Cortex of kidney (tissue), 1 donor: ENCODE measurements around the gene CACNA1B.
"Not testable (repeated sequence)": the region's sequence is repeated elsewhere in the genome, so short reads cannot be mapped to it uniquely, and the experiment has no call there.

Experiments used
- DNase-seq: peaks from one replicate; lab custom pipeline; 2025; lab: John Stamatoyannopoulos, UW

CACNA1B gene

DNA sequence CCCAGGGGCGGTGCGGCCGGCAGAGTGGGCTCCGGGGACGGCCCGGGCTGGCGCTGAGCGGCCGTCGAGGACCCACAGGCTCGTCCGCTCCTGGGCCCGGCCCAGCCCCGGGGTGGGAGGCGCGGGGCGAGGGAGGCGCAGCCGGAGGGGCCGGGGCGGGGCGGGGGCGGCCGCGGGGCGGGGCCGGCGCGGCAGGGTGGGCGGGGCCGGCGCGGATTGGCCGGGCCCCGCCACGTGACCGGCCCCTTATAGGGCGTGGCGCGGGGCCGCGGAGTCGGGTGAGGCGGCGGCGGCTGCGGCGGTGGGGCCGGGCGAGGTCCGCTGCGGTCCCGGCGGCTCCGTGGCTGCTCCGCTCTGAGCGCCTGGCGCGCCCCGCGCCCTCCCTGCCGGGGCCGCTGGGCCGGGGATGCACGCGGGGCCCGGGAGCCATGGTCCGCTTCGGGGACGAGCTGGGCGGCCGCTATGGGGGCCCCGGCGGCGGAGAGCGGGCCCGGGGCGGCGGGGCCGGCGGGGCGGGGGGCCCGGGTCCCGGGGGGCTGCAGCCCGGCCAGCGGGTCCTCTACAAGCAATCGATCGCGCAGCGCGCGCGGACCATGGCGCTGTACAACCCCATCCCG is at the start of gene CACNA1B:
Gene CACNA1B, plus strand, starts transcription at position 277 of the 617 bp plus-strand sequence. Its CDS starts 152 bp downstream, at position 429.
- not testable (repeated sequence) for DNase-seq

DNA sequence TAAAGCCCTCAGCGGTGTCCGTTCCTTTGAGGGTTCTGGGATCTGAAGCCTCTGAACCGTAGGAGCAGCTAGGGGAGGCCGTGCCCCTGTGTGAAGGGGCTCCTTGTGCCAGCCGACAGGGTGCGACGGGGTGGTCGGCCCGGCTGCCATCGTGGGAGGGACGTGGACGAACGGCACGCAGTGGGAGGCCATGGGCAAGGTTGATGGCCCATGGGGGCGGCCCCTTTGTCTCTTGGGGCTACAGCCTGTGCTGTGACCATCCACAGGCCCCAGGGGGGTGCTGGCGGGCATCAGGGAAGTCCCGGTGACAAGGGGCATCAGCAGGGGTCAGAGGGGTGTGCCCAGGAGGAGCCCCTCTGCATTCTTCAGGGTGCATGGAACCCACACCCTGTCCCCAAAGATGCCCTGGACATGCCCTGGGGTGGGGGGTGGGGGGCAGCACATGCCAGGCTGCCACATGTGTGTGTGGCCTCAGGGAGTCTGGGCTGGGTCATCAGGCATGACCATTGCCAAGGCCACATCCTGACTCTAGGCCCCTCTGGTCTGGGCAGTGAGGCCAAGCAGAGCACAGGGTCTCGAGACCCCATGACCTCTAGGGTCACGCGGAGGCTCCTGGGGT is 49.6 kb upstream of the CACNA1B start:
- no peak for DNase-seq

DNA sequence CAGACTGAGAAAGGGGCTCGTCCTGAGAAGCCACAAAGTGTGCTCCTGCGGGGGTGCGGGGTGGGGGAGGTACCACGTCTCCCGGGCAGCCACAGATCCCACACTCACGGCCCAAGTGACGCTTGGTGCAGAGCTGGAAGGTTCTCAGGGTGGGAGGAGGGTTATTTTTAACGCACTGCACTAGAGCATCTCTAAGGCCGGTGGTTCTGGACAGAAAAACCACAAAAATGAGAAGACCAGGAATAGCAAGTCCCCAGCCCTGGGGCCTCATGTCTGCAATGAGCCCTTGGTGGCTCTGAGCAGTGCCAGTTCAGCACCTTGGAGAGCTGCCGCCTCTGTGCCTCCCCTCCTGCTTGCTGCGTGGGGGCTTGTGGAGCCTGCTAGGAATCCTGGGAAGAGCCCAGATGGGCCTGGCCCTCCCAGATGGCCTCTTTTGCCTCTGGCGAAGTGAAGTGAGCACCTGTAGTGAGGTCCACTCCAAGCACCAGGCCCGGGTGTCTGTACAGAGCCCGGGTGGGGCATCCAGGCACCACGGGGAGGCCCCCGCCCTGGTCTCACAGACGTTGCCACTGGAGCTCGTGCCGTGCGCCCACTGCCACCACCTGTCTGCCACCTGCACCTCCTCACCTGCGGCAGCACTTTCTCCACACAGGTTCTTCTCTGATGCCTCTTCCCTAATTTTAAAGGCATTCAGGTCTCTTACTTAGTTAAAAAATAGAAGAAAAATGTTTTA is 48.9 kb upstream of the CACNA1B start:
- DNase-seq, result no peak

DNA sequence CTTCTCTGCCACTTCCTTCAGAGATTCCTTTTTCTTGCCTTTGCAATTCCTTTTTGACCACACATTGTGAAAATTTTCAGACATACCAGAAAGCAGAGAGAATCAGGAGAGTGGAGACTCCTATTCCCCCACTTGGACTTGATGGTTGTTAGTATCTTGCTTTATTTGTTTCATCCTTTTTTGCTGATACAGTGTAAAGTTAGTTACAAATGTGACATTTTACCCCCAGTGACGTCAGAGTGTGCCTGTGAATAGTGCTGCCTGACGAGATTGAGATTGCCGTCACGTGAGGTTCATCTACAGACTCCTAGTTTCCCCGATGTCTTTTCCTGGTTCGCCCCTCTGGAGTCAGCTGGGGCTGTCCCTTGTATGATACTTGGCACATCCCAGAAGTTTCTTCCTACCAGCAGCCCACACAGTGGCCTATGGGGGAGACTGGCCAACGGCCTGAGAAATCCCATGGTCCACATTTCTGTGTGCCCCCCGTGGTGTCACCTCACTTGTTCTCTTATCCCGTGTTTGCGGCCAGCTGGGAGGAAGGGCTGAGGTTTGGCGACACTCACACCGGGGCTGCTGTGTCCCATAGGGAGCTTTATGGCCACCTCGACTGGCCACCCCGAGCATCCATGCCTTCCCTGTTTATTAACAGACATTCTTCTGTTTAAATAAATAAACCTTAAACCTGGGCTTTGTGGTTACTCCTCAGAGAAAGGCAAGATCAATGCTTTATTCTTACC is 48.2 kb upstream of the CACNA1B start:
- DNase-seq, result no peak

DNA sequence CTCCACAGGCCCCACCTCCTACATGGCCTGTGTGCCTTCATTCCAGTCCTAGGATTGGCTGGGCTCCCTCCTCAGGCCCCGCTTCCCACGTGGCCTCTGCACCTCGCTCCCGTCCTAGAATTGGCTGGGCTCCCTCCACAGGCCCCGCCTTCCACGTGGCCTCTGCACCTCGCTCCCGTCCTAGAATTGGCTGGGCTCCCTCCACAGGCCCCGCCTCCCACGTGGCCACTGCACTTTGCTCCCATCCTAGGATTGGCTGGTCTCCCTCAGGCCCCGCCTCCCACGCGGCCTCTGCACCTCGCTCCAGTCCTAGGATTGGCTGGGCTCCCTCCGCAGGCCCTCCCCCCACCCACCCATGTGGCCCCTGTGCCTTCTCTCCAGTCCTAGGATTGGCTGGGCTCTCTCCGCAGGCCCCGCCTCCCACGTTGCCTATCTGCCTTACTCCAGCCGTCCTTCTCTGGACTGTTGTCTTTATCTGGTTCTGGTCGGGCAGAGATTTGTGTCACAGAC is 45.3 kb upstream of the CACNA1B start:
- DNase-seq, result no peak

DNA sequence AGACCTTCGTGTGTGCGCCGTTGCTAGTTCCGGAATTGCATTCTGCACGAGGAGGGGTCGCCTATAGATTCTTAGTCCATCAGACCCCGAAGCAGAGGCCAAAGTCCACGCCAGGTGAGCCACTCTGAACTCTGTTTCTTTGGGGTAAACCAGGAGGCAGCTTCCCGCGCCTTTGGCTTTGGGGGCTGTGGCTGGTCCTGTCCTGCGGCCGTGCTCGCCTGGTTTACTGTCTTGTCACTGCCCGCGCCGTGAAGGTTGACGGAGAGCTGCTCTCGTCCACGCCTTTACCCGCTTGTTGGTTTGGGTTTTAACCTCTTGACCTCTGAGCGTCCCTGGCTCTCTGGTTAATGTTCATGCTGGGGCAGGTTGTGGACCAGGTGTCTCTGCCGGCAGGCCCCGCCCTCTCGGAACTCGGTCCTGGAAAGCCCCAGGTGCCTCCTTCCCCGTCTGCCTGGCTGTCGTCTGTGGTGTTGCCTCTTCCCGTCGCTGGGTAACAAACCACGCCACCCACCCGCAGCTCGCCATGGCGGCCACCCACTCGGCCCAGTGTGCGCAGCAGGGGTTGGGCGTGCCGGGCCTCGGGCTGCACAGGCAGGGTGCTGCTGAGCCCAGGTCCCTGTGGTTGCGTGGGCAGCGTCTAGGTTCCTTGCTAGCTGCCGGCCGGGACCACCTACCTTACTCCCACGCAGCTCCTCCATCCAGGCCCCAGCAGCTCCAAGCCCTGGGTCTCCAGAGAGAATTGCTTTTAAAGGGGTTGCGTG is 44.6 kb upstream of the CACNA1B start:
- no peak for DNase-seq

DNA sequence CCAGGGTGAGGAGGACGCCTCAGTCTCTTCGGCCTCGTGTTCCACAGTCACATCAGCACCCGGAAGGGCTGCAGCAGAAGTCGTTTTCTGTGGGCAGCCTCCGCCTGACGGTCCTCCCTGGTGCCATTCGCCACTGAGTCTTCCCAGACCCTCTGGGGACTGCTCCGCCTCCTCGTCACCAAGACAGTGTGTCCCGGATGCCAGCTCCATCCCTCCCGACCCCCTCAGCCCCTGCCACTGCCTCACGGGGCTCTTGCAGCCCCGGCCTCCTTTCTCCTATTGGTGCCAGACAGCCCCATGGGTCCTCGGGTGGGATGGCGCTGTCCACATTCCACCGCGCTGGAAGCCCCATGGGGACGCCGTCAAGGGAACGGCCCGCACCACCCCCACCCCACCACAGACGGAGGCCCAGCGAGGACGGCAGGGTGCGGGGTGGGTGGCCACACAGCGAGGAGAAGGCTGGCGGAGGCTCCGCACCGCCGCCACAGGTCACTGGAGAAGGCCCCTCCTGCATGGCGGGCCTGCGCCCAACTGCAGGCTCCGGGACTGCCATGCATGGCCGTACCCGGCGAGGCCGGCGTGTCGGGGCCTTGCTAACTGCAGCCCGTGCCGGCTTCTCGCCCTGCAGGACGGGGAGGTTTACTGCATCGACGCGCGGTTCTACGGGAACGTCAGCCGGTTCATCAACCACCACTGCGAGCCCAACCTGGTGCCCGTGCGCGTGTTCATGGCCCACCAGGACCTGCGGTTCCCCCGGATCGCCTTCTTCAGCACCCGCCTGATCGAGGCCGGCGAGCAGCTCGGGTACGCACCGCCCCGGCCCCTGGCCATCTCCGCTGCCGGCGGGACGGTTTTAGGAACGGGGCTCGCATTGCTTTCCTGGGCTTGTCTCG is 43.6 kb upstream of the CACNA1B start:
- DNase-seq, result no peak

DNA sequence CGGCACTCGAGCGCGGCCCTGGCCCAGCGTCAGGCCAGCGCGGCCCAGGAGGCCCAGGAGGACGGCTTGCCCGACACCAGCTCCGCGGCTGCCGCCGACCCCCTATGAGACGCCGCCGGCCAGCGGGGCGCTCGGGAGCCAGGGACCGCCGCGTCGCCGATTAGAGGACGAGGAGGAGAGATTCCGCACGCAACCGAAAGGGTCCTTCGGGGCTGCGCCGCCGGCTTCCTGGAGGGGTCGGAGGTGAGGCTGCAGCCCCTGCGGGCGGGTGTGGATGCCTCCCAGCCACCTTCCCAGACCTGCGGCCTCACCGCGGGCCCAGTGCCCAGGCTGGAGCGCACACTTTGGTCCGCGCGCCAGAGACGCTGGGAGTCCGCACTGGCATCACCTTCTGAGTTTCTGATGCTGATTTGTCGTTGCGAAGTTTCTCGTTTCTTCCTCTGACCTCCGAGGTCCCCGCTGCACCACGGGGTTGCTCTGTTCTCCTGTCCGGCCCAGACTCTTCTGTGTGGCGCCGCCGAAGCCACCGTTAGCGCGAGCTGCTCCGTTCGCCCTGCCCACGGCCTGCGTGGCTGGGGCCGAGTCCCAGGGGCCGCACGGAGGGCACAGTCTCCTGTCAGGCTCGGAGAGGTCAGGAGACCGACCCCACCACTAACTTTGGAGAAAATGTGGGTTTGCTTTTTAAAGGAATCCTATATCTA is 42.6 kb upstream of the CACNA1B start:
- DNase-seq, result no peak

DNA sequence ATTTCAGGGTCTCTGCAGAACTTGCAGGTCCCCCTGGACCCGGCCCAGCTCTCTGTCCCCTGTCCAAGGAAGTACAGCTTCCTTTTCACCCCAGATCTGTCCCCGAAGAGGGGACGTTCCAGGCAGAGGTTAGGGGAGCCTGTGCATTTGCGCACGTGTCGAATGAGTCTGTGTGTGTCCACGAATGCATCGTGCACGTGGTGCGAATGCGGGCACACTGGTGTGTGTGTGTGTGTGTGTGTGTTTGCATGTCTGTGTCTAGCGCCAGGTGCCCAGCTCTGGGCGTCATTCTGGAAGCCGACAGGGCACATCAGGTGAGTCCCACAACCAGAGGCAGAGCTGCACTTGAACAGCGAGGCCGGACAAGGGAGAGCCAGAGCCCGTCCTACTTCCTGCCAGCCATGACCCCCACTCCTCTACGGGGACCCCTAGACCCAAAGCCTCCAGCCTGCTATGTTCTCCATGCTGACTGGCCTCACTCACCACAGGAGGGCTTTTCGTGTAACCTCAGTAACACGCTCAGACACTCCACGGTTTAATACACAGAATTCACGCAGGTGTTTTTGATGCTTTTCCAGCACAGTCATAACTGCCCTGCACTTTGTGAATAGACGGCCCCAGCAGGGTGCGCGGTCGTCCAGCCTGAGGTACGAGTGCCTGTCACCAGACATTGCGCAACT is 41.3 kb upstream of the CACNA1B start:
- no peak for DNase-seq

DNA sequence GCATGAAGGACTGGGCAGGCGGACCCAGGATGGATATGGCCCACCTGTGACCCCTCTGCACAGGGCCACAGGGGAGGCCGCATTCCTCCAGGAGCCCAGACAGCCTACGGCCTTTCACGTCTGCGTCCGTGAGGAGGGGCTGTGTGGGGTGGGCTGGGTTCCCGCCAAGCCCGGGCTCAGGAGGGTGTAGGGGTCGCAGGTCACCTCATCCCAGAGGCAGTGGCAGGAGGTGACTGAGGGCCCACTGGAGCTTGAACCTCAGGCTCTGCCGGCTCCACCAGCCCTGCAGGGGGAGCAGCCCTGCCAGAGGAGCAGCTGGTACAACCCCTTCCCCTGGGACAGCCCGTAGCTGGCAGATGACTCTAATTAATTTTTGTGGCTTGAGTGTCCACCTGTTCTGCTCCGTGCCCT is 40.7 kb upstream of the CACNA1B start:
- no peak for DNase-seq

DNA sequence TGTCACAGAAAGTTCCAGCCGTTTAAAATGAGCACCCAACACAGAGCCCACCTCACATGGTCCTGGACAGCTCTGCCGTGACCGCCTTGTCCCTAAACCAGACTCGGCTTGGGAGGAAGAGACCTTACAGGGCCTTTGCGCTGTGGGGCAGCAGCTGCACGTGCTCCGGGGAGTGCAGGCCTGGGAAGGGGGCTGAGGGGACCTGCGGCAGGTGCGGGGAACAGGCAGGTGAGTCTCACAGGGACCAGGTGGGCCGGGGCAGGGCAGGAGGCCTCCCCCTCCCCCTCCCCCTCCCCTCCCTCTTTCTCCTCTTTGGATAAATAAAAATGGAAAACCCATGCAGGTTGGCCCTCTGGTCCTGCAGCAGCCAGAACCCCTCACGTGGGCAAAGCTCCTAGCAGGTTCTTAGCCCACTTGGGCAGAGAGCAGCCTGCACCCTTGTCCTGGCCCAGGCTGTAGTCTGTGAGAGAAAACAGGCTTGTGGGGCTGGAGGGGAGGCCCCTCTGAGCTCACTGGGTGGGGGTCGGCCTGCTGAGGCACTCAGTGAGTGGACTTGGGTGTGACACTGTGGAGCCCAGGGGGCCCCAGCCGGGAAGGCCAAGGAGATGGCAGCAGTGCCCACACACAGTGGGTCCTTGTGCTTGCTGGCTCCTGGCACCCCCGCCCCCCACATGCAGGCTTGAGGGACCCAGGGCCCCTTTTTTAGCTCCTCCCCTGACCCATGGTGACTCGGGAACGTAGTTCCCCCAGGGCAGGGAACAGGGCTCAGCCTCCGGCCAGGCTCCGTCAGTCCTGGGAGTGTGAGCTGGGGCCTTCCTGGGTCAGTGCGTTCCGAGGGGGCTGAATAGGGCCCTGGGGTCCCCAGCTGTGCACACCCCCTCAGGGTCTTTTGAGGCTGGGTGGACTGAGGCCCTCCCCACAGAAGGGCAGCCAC is 40.0 kb upstream of the CACNA1B start:
- no peak for DNase-seq

DNA sequence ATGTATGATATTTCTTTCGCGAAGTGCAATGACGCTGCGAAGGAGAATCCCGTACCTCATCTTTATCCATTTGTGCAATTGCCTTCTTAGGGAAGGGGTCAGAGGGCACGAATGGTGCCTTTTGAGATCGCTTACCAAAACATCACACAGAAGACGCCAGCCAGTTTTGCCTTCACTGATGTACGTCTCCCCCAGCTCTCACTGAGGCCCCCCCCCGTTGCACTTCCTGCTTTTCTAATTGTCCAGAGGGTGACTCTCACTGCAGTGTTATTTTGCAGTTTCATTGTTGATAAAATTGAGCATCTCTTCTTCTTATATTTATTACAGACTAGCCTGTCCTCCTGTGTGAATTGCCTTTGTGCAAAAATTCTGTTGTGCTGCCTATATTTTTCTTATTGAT is 39.0 kb upstream of the CACNA1B start:
- DNase-seq, result no peak

DNA sequence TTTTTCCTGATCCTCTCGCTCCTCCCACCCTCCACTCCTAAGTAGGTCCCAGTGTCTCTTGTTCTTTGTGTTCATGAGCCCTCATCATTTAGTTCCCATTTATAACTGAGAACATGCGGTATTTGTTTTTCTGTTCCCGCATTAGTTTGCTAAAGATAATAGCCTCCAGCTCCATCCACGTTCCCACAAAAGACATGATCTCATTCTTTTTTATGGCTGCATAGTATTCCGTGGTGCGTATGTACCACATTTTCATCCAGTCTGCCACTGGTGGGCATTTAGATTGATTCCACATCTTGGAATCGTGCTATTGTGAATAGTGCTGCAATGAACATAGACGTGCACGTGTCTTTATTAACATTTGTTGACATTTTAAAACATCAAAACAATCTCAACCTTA is 34.2 kb upstream of the CACNA1B start:
- no peak for DNase-seq

DNA sequence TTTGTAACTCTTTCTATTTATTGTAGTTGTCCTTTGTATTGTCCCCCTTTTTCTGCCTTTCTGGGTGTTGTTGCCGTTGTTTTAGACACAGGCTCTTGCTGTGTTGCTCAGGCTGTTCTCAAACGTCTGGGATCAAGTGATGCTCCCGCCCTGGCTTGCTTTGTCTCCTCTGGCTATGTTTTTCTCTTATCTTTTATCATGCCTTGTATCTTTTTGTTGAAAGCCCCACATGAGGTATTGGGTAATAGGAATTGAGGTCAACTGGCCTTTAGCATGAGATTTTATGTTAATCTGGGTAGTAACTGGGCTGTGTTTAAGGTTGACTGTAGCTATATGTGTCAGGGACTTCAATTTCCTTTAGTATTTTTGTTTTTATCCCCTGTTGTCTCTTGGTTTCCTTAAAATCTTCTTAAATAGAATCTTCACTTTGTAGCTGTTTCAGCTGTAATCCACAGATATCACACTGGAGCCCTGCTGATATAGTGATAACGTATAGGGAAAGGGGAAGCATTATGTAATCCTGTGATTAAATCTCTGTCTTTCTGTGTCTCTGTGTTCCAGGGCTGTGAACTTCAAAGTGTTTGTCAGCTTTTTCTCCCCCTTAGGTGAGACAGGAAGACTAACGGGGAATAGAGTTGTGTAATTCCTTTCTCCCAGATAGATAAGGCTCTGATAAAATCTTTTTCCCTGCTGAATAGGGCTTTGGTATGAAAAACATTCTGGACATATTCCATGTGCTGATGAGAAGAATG is 25.9 kb upstream of the CACNA1B start:
- DNase-seq, result no peak

DNA sequence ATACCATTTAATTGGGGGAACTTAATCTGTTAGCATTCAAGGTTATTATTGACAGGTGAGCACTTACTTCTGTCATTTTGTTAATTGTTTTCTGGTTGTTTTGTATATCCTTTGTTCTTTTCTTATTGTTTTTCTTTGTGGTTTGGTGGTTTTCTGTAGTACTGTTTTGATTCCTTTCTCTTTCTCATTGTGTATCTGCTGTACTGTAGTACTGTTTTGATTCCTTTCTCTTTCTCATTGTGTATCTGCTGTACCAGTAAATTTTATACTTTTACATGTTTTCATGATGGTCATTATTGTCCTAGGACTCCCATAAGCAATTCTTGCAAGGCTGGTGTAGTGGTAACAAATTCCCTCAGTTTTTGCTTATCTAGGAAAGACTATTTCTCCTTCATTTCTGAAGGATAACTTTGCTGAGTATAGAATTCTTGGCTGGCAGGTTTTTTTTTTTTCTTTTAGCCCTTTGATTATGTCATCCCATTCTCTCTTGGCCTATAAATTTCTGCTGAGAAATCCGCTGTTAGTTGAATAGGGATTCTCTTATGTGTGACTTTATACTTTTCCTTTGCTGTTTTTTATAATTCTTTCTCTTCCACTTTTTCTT is 24.1 kb upstream of the CACNA1B start:
- DNase-seq, result no peak

DNA sequence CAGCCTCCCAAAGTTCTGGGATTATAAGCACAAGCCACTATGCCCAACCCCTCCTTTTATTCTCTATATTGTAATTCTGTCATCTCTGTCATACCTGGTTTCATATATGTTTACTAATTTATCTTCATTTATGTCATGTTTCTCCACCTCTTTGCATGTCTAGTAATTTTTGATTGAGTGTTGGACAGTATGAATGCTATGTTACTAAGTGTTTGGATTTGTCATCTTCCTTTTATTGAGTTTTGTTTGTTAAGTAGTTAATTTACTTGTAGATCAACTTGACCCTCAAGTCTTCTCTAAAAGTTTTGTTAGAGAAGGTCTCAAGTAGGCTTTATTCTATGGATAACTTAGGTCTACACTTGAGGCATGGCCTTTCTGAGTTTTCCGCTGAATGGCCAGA is 17.2 kb upstream of the CACNA1B start:
- no peak for DNase-seq

DNA sequence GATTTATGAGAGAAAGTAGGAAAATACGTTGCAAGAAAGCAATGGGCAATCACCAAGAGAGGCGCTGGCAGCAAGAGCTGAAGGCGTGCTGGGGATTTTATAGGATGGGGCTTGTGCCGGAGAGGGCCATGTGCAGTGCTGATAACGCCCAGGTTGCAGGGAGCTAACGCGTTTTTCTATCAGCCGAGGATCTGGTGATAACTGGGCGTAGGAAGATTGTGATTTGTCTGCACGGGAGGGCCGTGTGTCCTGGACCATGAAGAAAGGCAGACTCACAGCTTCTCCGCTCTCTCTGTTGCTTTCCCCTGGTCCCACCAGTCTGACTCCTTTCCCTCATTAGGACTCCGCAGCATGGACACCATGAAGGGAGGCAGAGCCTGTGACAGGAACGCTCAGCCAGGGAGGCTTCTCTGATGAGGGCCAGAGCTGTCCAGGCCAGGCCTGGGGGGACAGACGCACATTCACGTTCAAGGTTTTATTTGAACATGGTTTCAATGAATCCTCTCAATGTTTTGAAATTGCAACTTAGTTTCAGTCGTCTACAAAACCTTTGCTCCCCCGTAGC is 11.9 kb upstream of the CACNA1B start:
- no peak for DNase-seq
